WERI-Rb-1 (cell line): ENCODE results near the gene OTOG.

Experiments
- DNase-seq: peaks from one replicate; pipeline ENCODE4 v3.0.0-alpha.2; 2020
- H3K27ac ChIP-seq: fragments of 250-450 bp; sonication (Bioruptor Pico); 2 replicates; pipeline ENCODE4 v1.5.1; 2020; ENCODE audit warnings: mild to moderate bottlenecking, moderate library complexity
- H3K27me3 ChIP-seq: fragments of 250-450 bp; sonication (Bioruptor Pico); 2 replicates; pipeline ENCODE4 v1.5.1; 2021; ENCODE audit warnings: mild to moderate bottlenecking, low read depth, moderate library complexity; ENCODE audit not compliant: insufficient read depth, severe bottlenecking
- H3K36me3 ChIP-seq: fragments of 250-450 bp; sonication (Bioruptor Pico); 2 replicates; pipeline ENCODE4 v1.5.1; 2020; ENCODE audit warnings: mild to moderate bottlenecking, moderate library complexity
- H3K4me3 ChIP-seq: 2 replicates; pipeline ENCODE4 v1.5.1; 2011; ENCODE audit warnings: low read depth, mild to moderate bottlenecking, control low read depth, low read length
- H3K9me3 ChIP-seq: fragments of 250-450 bp; sonication (Bioruptor Pico); 2 replicates; pipeline ENCODE4 v1.5.1; 2021; ENCODE audit warnings: mild to moderate bottlenecking, moderate library complexity; ENCODE audit not compliant: severe bottlenecking
- CTCF ChIP-seq: IDR thresholded peaks from 2 replicates; pipeline ENCODE4 v1.5.1; 2011; ENCODE audit warnings: low read depth, mild to moderate bottlenecking, control low read depth, inconsistent platforms, low read length

OTOG gene

GRCh38 chr11:17543574-17544180, 3.4 kb upstream of the OTOG start:
- no peaks in the 10 kb centered on the region for H3K27me3 ChIP-seq
- no peak for TF ChIP-seq CTCF
- no peak overlapping the region for H3K4me3 ChIP-seq
- H3K9me3 ChIP-seq = no peaks in the 10 kb centered on the region
- no peak for DNase-seq
- H3K27ac ChIP-seq = no peak overlapping the region
- H3K36me3 ChIP-seq = no peaks in the 10 kb centered on the region

GRCh38 chr11:17544181-17544622, 2.9 kb upstream of the OTOG start, which contains the start of gene USH1C:
Gene USH1C, minus strand, starts transcription at chr11:17544416. Its CDS starts 109 bp downstream, at chr11:17544307.
- no peak for TF ChIP-seq CTCF
- Histone ChIP-seq H3K36me3 (no peaks in the 10 kb centered on the region), H3K27me3 (no peaks in the 10 kb centered on the region), H3K4me3 (no peak within 1 kb of the TSS), H3K27ac (no peak within 1 kb of the TSS), H3K9me3 (no peaks in the 10 kb centered on the region)
- DNase-seq = no peak

GRCh38 chr11:17546240-17546639, 819 bp upstream of the OTOG start:
- H3K27ac ChIP-seq = no peak overlapping the region
- no peak for DNase-seq
- TF ChIP-seq CTCF = no peak
- H3K36me3 ChIP-seq = no peaks in the 10 kb centered on the region
- H3K27me3 ChIP-seq = no peaks in the 10 kb centered on the region
- H3K9me3 ChIP-seq = no peaks in the 10 kb centered on the region
- H3K4me3 ChIP-seq = no peak overlapping the region

- peak; percentile 50 for TF ChIP-seq CTCF
These were observed 873 bp downstream of the OTOG start for GRCh38 chr11:17547932-17548331.

GRCh38 chr11:17548444-17548843, 1.4 kb downstream of the OTOG start:
- Histone ChIP-seq H3K9me3 (no peaks in the 10 kb centered on the region), H3K27ac (no peak overlapping the region), H3K36me3 (no peaks in the 10 kb centered on the region), H3K27me3 (no peaks in the 10 kb centered on the region), H3K4me3 (no peak overlapping the region)
- TF ChIP-seq CTCF = 0 out of 2 replicates have a peak, but pooled peaks have one; percentile 23
- DNase-seq = no peak

More at GRCh38 chr11:17547932-17548331, 873 bp downstream of the OTOG start:
- Histone ChIP-seq H3K27me3 (no peaks in the 10 kb centered on the region), H3K36me3 (no peaks in the 10 kb centered on the region), H3K9me3 (no peaks in the 10 kb centered on the region), H3K27ac (no peak overlapping the region), H3K4me3 (no peak overlapping the region)
- no peak for DNase-seq
